NCI-H1092 (cell line): ENCODE data around the gene WDR27.

Source experiments
- DNase-seq: peaks from one replicate; lab custom pipeline; 2025; lab: John Stamatoyannopoulos, UW

WDR27 gene

GRCh38 chr6:169701954-169702839, at the start of gene WDR27, which contains the start of gene C6orf120:
TSS of gene WDR27 (minus strand) at chr6:169702029. CDS start at chr6:169689005, 13,024 bp downstream.
TSS of gene C6orf120 (plus strand) at chr6:169702126. CDS start at chr6:169702460, 334 bp downstream.
- DNase-seq, result peak; percentile 100

GRCh38 chr6:169746556-169746955, 44.7 kb upstream of the WDR27 start:
- DNase-seq, result no peak

- DNase-seq, result no peak
Observed at GRCh38 chr6:169745405-169745804, 43.6 kb upstream of the WDR27 start.

- no peak for DNase-seq
Observed at GRCh38 chr6:169741344-169741743, 39.5 kb upstream of the WDR27 start.

GRCh38 chr6:169738976-169739529, 37.2 kb upstream of the WDR27 start:
- DNase-seq, result no peak

- DNase-seq, result no peak
Observed at GRCh38 chr6:169738204-169738975, 36.6 kb upstream of the WDR27 start.

- no peak for DNase-seq
Observed at GRCh38 chr6:169729961-169730360, 28.1 kb upstream of the WDR27 start.

GRCh38 chr6:169726963-169727362, 25.1 kb upstream of the WDR27 start:
- no peak for DNase-seq

- DNase-seq, result no peak
Observed at GRCh38 chr6:169726049-169726400, 24.2 kb upstream of the WDR27 start.

- DNase-seq, result no peak
Observed at GRCh38 chr6:169725125-169726048, 23.6 kb upstream of the WDR27 start.

GRCh38 chr6:169724494-169725124, 22.8 kb upstream of the WDR27 start, which contains the start of gene PHF10:
TSS of gene PHF10 (minus strand) at chr6:169724500. CDS start at chr6:169723931, 569 bp downstream.
- peak; percentile 82 for DNase-seq

GRCh38 chr6:169723991-169724493, 22.2 kb upstream of the WDR27 start:
- peak; percentile 47 for DNase-seq

GRCh38 chr6:169723200-169723909, 21.5 kb upstream of the WDR27 start:
- peak; percentile 37 for DNase-seq

- peak; percentile 17 for DNase-seq
Observed at GRCh38 chr6:169722362-169723199, 20.8 kb upstream of the WDR27 start.

GRCh38 chr6:169720207-169720855, 18.5 kb upstream of the WDR27 start:
- no peak for DNase-seq

- DNase-seq, result no peak
Observed at GRCh38 chr6:169719117-169719516, 17.3 kb upstream of the WDR27 start.

GRCh38 chr6:169714595-169714994, 12.8 kb upstream of the WDR27 start:
- no peak for DNase-seq

GRCh38 chr6:169714178-169714577, 12.3 kb upstream of the WDR27 start:
- DNase-seq, result no peak

GRCh38 chr6:169710009-169710408, 8.2 kb upstream of the WDR27 start:
- DNase-seq, result no peak
